ENCODE results near the gene FAM168B. TPM values are rescaled to one million over a fixed set of nuclear protein-coding genes. Genes with fewer than 3 reads are reported as not detected.

FAM168B gene
- polyA plus RNA-seq, 1 of the 3 experiments (the other 2 are of a cell fraction) = 72.7 TPM

DNA sequence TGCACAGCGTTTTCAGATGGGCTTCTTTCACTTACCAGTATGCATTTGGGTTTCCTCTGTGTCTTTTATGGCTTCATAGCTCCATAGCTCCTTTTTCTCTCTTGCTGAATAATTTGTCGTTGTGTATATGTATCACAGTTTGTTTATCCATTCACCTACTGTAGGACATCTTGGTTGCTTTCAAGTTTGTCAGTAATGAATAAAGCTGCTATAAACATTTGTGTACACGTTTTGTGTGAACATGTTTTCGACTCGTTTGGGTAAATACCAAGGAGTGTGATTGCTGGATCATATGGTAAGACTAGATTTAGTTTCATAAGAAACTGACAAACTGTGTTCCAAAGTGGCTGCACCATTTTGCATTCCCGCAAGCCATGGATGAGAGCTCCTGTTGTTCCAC lies 94.7 kb downstream of the FAM168B start:
- WGBS (ENCODE audit: low lambda C conversion rate) = 24% methylated on average over 6 of the region's 6 CpGs
- no peak overlapping the region for H2AFZ ChIP-seq (ENCODE audit: low read depth)
- no peaks in the 10 kb centered on the region for H4K20me1 ChIP-seq (ENCODE audit: insufficient read depth)
- H3K4me3 ChIP-seq (ENCODE audit: low read depth in 2 of 2, low read length in 1 of 2) = no peak overlapping the region
- no peaks in the 10 kb centered on the region for H3K27me3 ChIP-seq (ENCODE audit: insufficient read depth)
- no peaks in the 10 kb centered on the region for H3K9me3 ChIP-seq
- no peak overlapping the region for H3K4me2 ChIP-seq
- no peak for DNase-seq
- no peak for TF ChIP-seq RFX5 (IDR thresholded peaks at IDR 0.05; ENCODE audit: low read length)
- no peak for TF ChIP-seq TEAD4 (IDR thresholded peaks at IDR 0.05; ENCODE audit: borderline replicate concordance, insufficient read depth)
- TF ChIP-seq MXI1 (IDR thresholded peaks at IDR 0.05; ENCODE audit: low read depth, low read length) = no peak
- no peak for TF ChIP-seq FOXM1 (IDR thresholded peaks at IDR 0.05; ENCODE audit: low read depth)
- no peak for TF ChIP-seq JUND (IDR thresholded peaks at IDR 0.05)
- no peak for TF ChIP-seq SMC3 (IDR thresholded peaks at IDR 0.05; ENCODE audit: low read depth, low read length)
- TF ChIP-seq POLR2AphosphoS5 (IDR thresholded peaks at IDR 0.05; ENCODE audit: low read depth, low read length) = no peak
- TF ChIP-seq, protein P1, sequence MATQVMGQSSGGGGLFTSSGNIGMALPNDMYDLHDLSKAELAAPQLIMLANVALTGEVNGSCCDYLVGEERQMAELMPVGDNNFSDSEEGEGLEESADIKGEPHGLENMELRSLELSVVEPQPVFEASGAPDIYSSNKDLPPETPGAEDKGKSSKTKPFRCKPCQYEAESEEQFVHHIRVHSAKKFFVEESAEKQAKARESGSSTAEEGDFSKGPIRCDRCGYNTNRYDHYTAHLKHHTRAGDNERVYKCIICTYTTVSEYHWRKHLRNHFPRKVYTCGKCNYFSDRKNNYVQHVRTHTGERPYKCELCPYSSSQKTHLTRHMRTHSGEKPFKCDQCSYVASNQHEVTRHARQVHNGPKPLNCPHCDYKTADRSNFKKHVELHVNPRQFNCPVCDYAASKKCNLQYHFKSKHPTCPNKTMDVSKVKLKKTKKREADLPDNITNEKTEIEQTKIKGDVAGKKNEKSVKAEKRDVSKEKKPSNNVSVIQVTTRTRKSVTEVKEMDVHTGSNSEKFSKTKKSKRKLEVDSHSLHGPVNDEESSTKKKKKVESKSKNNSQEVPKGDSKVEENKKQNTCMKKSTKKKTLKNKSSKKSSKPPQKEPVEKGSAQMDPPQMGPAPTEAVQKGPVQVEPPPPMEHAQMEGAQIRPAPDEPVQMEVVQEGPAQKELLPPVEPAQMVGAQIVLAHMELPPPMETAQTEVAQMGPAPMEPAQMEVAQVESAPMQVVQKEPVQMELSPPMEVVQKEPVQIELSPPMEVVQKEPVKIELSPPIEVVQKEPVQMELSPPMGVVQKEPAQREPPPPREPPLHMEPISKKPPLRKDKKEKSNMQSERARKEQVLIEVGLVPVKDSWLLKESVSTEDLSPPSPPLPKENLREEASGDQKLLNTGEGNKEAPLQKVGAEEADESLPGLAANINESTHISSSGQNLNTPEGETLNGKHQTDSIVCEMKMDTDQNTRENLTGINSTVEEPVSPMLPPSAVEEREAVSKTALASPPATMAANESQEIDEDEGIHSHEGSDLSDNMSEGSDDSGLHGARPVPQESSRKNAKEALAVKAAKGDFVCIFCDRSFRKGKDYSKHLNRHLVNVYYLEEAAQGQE (IDR thresholded peaks at IDR 0.05; ENCODE audit: low read depth, low read length) = no peak
- TF ChIP-seq EZH2phosphoT487 (IDR thresholded peaks at IDR 0.05; ENCODE audit: borderline replicate concordance, low read depth) = no peak
- TF ChIP-seq YY1 (IDR thresholded peaks at IDR 0.05; ENCODE audit: low read depth) = no peak
- no peak for TF ChIP-seq MEF2A (IDR thresholded peaks at IDR 0.05; ENCODE audit: borderline replicate concordance, low read depth)
- no peaks in the 10 kb centered on the region for H3K36me3 ChIP-seq (replicated peaks in 1 of 2; ENCODE audit: control insufficient read depth in 1 of 2, insufficient read depth in 2 of 2, low read length in 1 of 2)
- no peaks in the 10 kb centered on the region for H3K4me1 ChIP-seq (ENCODE audit: control insufficient read depth in 1 of 2, insufficient read depth in 2 of 2, low read depth in 1 of 2, low read length in 1 of 2)
- no peaks in the 10 kb centered on the region for H3F3A ChIP-seq (replicated peaks; ENCODE audit: insufficient read depth)
- H3K9ac ChIP-seq = no peak overlapping the region
- ChIA-PET POLR2A (no interaction called here), CTCF (interaction anchor here (1.0 kb wide), 1 partner anchor 125 kb away, joined by 3 read pairs; no protein-coding TSS in a partner anchor)
- H3K9me2 ChIP-seq = no peaks in the 10 kb centered on the region
- no peak overlapping the region for H3K27ac ChIP-seq (ENCODE audit: low read depth in 2 of 2, low read length in 1 of 2)
- H3K79me2 ChIP-seq (ENCODE audit: insufficient read depth) = no peaks in the 10 kb centered on the region

Other genes with a start within 250 kb of the FAM168B start
- 78.9 and 105 TPM in 2 replicates for gene PLEKHB2, start 11.9 kb upstream of the FAM168B start, polyA plus RNA-seq (2012; rRNA removed)
- 0.03 TPM in 1 of 2 replicates, not detected in the other for gene POTEE, start 116.1 kb upstream of the FAM168B start, polyA plus RNA-seq (2012; rRNA removed)

Data from SK-N-SH (cell line).